HepG2 (cell line): Measurements from ENCODE around the gene SHLD1. TPM values are rescaled to one million over a fixed set of nuclear protein-coding genes. Genes with fewer than 3 reads are reported as not detected.

ENCODE experiments used
- ATF7-NPFF ChIP-seq: sonication (generic); formaldehyde crosslinking; IDR thresholded peaks from 2 replicates; pipeline ENCODE4 v1.8.1; 2023; ENCODE audit warnings: mild to moderate bottlenecking, low read depth, missing genetic modification reagents, moderate library complexity
- GTF2F1 ChIP-seq: fragments of 150-350 bp; IDR thresholded peaks from 2 replicates; pipeline ENCODE4 v1.6.1; 2014; ENCODE audit warnings: low read length
- MXD4 ChIP-seq: IDR thresholded peaks from 2 replicates; pipeline ENCODE4 v1.6.1; 2016; ENCODE audit warnings: mild to moderate bottlenecking, missing biosample characterization, missing genetic modification reagents
- PHB2 ChIP-seq: fragments of 450-650 bp; IDR thresholded peaks from 2 replicates; pipeline ENCODE4 v1.6.1; 2018; ENCODE audit not compliant: partially characterized antibody
- RORA ChIP-seq: sonication (generic); formaldehyde crosslinking; IDR thresholded peaks from 2 replicates; pipeline ENCODE4 v1.5.0; 2020; ENCODE audit warnings: mild to moderate bottlenecking, missing genetic modification reagents, moderate library complexity
- SMARCE1 ChIP-seq: fragments of 450-650 bp; IDR thresholded peaks from 2 replicates; pipeline ENCODE4 v1.6.1; 2017; ENCODE audit warnings: borderline replicate concordance
- SP2 ChIP-seq: sonication (generic); formaldehyde crosslinking; IDR thresholded peaks from 2 replicates; pipeline ENCODE4 v1.5.1; 2020; ENCODE audit warnings: mild to moderate bottlenecking, missing genetic modification reagents
- SRSF1 ChIP-seq: fragments of 200-400 bp; formaldehyde crosslinking; optimal IDR thresholded peaks from 2 replicates; pipeline ENCODE3; 2017; ENCODE audit warnings: mild to moderate bottlenecking, low read depth, low read length, moderate library complexity
- STAT6 ChIP-seq: sonication (generic); formaldehyde crosslinking; IDR thresholded peaks from 2 replicates; pipeline ENCODE4 v1.4.0; 2020; ENCODE audit warnings: missing genetic modification reagents, mild to moderate bottlenecking, borderline replicate concordance
- TAF1 ChIP-seq: sonication (generic); formaldehyde crosslinking; IDR thresholded peaks from 2 replicates; pipeline ENCODE4 v1.4.0; 2020; ENCODE audit warnings: missing genetic modification reagents
- ZNF260 ChIP-seq: sonication (generic); formaldehyde crosslinking; IDR thresholded peaks from 2 replicates; pipeline ENCODE4 v1.4.0; 2020; ENCODE audit warnings: missing genetic modification reagents, low read depth, mild to moderate bottlenecking, borderline replicate concordance
- ZNF775 ChIP-seq: sonication (generic); formaldehyde crosslinking; IDR thresholded peaks from 2 replicates; pipeline ENCODE4 v1.4.0; 2020; ENCODE audit warnings: missing genetic modification reagents, mild to moderate bottlenecking, moderate library complexity, borderline replicate concordance
- ZNF776 ChIP-seq: sonication (generic); formaldehyde crosslinking; IDR thresholded peaks from 2 replicates; pipeline ENCODE4 v1.4.0; 2020; ENCODE audit warnings: mild to moderate bottlenecking, missing genetic modification reagents
- polyA plus RNA-seq, 8 experiments: library from polyadenylated mRNA; depleted of rRNA in 3 of 8; stranded (reverse) in 7 of 8; unstranded in 1 of 8; fragments of >200 nt; fragmentation: Illumina TruSeq in 4 of 8; extraction: Trizol in 4 of 8; gene quantifications; 2 replicates each; pipeline versions ENCODE4 v1.2.1 to v1.2.3, GENCODE V29; 2011 to 2016; ENCODE audit warnings: low read depth in 4 of 8, missing spikeins in 1 of 8, mixed read lengths in 1 of 8; ENCODE audit not compliant: insufficient read depth in 1 of 8
- total RNA-seq, 5 experiments: library from RNA; depleted of rRNA; stranded (reverse); fragments of >200 nt; fragmentation: Illumina TruSeq; extraction: Trizol; gene quantifications; 2 replicates each; pipeline ENCODE4 v1.2.3, GENCODE V29; 2016; ENCODE audit warnings: low read depth in 1 of 5
- TF ChIP-seq, protein P1 (sequence below): sonication (generic); formaldehyde crosslinking; IDR thresholded peaks from 2 replicates; pipeline ENCODE4 v1.4.0; 2020; ENCODE audit warnings: missing genetic modification reagents
- TF ChIP-seq, protein P2 (sequence below), 2 experiments: fragments of 450-650 bp in 1 of 2; sonication (generic) in 1 of 2; formaldehyde crosslinking in 1 of 2; IDR thresholded peaks; 2 replicates each; pipeline versions ENCODE4 v1.6.1 to v1.8.0; 2016 to 2022; ENCODE audit warnings: antibody characterized with exemption in 1 of 2, mild to moderate bottlenecking in 1 of 2, missing genetic modification reagents in 1 of 2

SHLD1 gene
- total and polyA plus RNA-seq, 2 of the 13 experiments (the other 11 are each of a cell fraction or from before 2014, with no cell fraction given), result 8.9 to 10.0 TPM

GRCh38 chr20:5821627-5822215, 71.5 kb downstream of the SHLD1 start (continued):
- TF ChIP-seq, protein P1, sequence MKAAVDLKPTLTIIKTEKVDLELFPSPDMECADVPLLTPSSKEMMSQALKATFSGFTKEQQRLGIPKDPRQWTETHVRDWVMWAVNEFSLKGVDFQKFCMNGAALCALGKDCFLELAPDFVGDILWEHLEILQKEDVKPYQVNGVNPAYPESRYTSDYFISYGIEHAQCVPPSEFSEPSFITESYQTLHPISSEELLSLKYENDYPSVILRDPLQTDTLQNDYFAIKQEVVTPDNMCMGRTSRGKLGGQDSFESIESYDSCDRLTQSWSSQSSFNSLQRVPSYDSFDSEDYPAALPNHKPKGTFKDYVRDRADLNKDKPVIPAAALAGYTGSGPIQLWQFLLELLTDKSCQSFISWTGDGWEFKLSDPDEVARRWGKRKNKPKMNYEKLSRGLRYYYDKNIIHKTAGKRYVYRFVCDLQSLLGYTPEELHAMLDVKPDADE (CRISPR knock-in tag), result no peak
- TF ChIP-seq RORA (CRISPR knock-in tag) (no peak), TAF1 (CRISPR knock-in tag) (peak; percentile 41; the same call in 1 of the 2 replicates), SMARCE1 (no peak), SRSF1 (no peak), SP2 (CRISPR knock-in tag) (no peak), ZNF775 (CRISPR knock-in tag) (no peak; the same call in 1 of the 2 replicates), ZNF260 (no peak), GTF2F1 (no peak), STAT6 (CRISPR knock-in tag) (peak; percentile 90; the same call in 1 of the 2 replicates), PHB2 (no peak), ZNF776 (CRISPR knock-in tag) (no peak), ATF7-NPFF (CRISPR knock-in tag) (no peak), MXD4 (CRISPR knock-in tag) (peak; percentile 69)
- TF ChIP-seq, protein P2, sequence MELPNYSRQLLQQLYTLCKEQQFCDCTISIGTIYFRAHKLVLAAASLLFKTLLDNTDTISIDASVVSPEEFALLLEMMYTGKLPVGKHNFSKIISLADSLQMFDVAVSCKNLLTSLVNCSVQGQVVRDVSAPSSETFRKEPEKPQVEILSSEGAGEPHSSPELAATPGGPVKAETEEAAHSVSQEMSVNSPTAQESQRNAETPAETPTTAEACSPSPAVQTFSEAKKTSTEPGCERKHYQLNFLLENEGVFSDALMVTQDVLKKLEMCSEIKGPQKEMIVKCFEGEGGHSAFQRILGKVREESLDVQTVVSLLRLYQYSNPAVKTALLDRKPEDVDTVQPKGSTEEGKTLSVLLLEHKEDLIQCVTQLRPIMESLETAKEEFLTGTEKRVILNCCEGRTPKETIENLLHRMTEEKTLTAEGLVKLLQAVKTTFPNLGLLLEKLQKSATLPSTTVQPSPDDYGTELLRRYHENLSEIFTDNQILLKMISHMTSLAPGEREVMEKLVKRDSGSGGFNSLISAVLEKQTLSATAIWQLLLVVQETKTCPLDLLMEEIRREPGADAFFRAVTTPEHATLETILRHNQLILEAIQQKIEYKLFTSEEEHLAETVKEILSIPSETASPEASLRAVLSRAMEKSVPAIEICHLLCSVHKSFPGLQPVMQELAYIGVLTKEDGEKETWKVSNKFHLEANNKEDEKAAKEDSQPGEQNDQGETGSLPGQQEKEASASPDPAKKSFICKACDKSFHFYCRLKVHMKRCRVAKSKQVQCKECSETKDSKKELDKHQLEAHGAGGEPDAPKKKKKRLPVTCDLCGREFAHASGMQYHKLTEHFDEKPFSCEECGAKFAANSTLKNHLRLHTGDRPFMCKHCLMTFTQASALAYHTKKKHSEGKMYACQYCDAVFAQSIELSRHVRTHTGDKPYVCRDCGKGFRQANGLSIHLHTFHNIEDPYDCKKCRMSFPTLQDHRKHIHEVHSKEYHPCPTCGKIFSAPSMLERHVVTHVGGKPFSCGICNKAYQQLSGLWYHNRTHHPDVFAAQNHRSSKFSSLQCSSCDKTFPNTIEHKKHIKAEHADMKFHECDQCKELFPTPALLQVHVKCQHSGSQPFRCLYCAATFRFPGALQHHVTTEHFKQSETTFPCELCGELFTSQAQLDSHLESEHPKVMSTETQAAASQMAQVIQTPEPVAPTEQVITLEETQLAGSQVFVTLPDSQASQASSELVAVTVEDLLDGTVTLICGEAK (IDR thresholded peaks at IDR 0.05), result no peak
- TF ChIP-seq, protein P2 (CRISPR knock-in tag; IDR thresholded peaks at IDR 0.05), result no peak; the same call in 1 of the 2 replicates
